Panc1 (cell line): Measurements from ENCODE around the gene APOB. TPM values are rescaled to one million over a fixed set of nuclear protein-coding genes. Genes with fewer than 3 reads are reported as not detected.

Experiments
- ATAC-seq: fragments of 200-7000 bp; cut with Tn5 transposase; 2 replicates; pipeline ENCODE4 v1.9.1; 2020; ENCODE audit warnings: mild to moderate bottlenecking, moderate library complexity
- BruUV-seq: library from RNA; stranded (reverse); fragments of 400-500 nt; replicated peaks from 2 replicates; lab custom pipeline; 2021; lab: Mats Ljungman, UMichigan
- CTCF ChIA-PET: fragments of 300-600 bp; sonication (Branson Sonifier 250); formaldehyde crosslinking; loops from one replicate; lab custom pipeline; 2022; ENCODE audit warnings: antibody characterized with exemption; lab: Charles Lee
- POLR2A ChIA-PET: fragments of 300-600 bp; sonication (Branson Sonifier 250); formaldehyde crosslinking; loops from one replicate; lab custom pipeline; 2022; ENCODE audit warnings: antibody characterized with exemption; lab: Charles Lee
- DNase-seq: peaks from one replicate; pipeline ENCODE4 v3.0.0-alpha.2; 2010; ENCODE audit warnings: low read depth, low spot score
- H3K27ac ChIP-seq: 2 replicates; pipeline ENCODE4 v1.5.1; 2011; ENCODE audit warnings: mild to moderate bottlenecking, low read length, inconsistent platforms
- H3K27me3 ChIP-seq: fragments of 200-500 bp; sonication (Bioruptor generic); 2 replicates; pipeline ENCODE4 v1.6.0; 2014; ENCODE audit warnings: low read length, inconsistent platforms; ENCODE audit not compliant: control insufficient read depth, insufficient read depth
- H3K36me3 ChIP-seq: fragments of 200-500 bp; sonication (Bioruptor generic); 2 replicates; pipeline ENCODE4 v1.5.1; 2014; ENCODE audit warnings: inconsistent platforms, mild to moderate bottlenecking, low read length, moderate library complexity; ENCODE audit not compliant: control insufficient read depth, insufficient read depth
- H3K4me1 ChIP-seq: 2 replicates; pipeline ENCODE4 v1.5.1; 2011; ENCODE audit warnings: inconsistent platforms, mild to moderate bottlenecking, low read length, moderate library complexity; ENCODE audit not compliant: control insufficient read depth, insufficient read depth
- H3K4me3 ChIP-seq, 2 experiments: 2 replicates each; pipeline ENCODE4 v1.5.1; 2011 to 2012; ENCODE audit warnings: low read depth in 2 of 2, low read length in 2 of 2, mild to moderate bottlenecking in 2 of 2, inconsistent platforms in 1 of 2, moderate library complexity in 1 of 2
- H3K9me3 ChIP-seq: fragments of 200-500 bp; sonication (Bioruptor generic); 2 replicates; pipeline ENCODE4 v1.5.1; 2014; ENCODE audit warnings: low read depth, mild to moderate bottlenecking, inconsistent platforms, low read length, moderate library complexity; ENCODE audit not compliant: control insufficient read depth, insufficient read depth
- CTCF ChIP-seq: fragments of 450-650 bp; IDR thresholded peaks from 2 replicates; pipeline ENCODE4 v1.5.1; 2017; ENCODE audit warnings: mild to moderate bottlenecking
- POLR2AphosphoS5 ChIP-seq: IDR thresholded peaks from 2 replicates; pipeline ENCODE4 v1.6.1; 2012; ENCODE audit warnings: mild to moderate bottlenecking, low read depth, low read length, moderate library complexity
- REST ChIP-seq, 2 experiments: IDR thresholded peaks; 2 replicates each; pipeline ENCODE4 v1.6.1; 2011 to 2012; ENCODE audit warnings: low read depth in 2 of 2, control low read depth in 1 of 2, low read length in 1 of 2, mild to moderate bottlenecking in 1 of 2, moderate library complexity in 1 of 2; ENCODE audit not compliant: insufficient read depth in 1 of 2
- SIN3A ChIP-seq: IDR thresholded peaks from 2 replicates; pipeline ENCODE4 v1.6.1; 2012; ENCODE audit warnings: low read depth, mild to moderate bottlenecking, low read length, moderate library complexity, borderline replicate concordance; ENCODE audit not compliant: insufficient read depth
- TCF7L2 ChIP-seq: IDR thresholded peaks from 2 replicates; pipeline ENCODE4 v1.6.1; 2011; ENCODE audit warnings: mild to moderate bottlenecking, low read depth, low read length, inconsistent platforms
- in situ Hi-C: cut with HindIII; loops from 2 replicates; pipeline ENCODE4 v1.10.0; 2016; ENCODE audit warnings: low sequenced_read_pairs, low pct_unique_long_range_greater_than_20kb
- intact Hi-C: fragments of 100-400 bp; cut with micrococcal nuclease; formaldehyde crosslinking; loops from one replicate; pipeline ENCODE4 v1.10.0; 2022; ENCODE audit not compliant: unreplicated experiment
- total RNA-seq: library from RNA; stranded (reverse); gene quantifications from one replicate; pipeline ENCODE4 v1.2.1, GENCODE V29; 2021; ENCODE audit not compliant: unreplicated experiment

APOB gene
- total RNA-seq, 1 experiment from 2014 or later, result 1.2 TPM

- no peak for ATAC-seq
- intact Hi-C loops, result no loop called here
- no peak for DNase-seq
- ChIA-PET POLR2A (no interaction called here), CTCF (interaction anchor here (1.2 kb wide), 1 partner anchor 12 kb away, joined by 3 read pairs; no protein-coding TSS in a partner anchor)
- H3K27ac ChIP-seq, result no peak overlapping the region
- H3K36me3 ChIP-seq, result no peaks in the 10 kb centered on the region
- in situ Hi-C loops, result no loop called here
- BruUV-seq, result no TSS peak
- peaks cover 2% of the 10 kb centered on the region; the same call in 1 of the 2 replicates for H3K4me1 ChIP-seq
- H3K4me3 ChIP-seq, result no peak overlapping the region
- H3K9me3 ChIP-seq, result no peaks in the 10 kb centered on the region
- peaks cover 4% of the 10 kb centered on the region for H3K27me3 ChIP-seq
- no peak for TF ChIP-seq POLR2AphosphoS5
- TF ChIP-seq CTCF, result no peak
- TF ChIP-seq SIN3A, result no peak
- no peak for TF ChIP-seq REST (IDR thresholded peaks at IDR 0.05; ENCODE audit: insufficient read depth in 1 of 2, low read depth in 2 of 2, low read length in 1 of 2)
- no peak for TF ChIP-seq TCF7L2
Measured at GRCh38 chr2:21004181-21004572, 39.7 kb downstream of the APOB start.

- Histone ChIP-seq H3K4me1 (peaks cover 2% of the 10 kb centered on the region; the same call in 1 of the 2 replicates), H3K27ac (no peak overlapping the region), H3K27me3 (peaks cover 4% of the 10 kb centered on the region), H3K36me3 (no peaks in the 10 kb centered on the region), H3K9me3 (no peaks in the 10 kb centered on the region), H3K4me3 (no peak overlapping the region)
- in situ Hi-C loops (no loop called here), intact Hi-C loops (no loop called here)
- ATAC-seq (no peak), DNase-seq (no peak)
- BruUV-seq, result no TSS peak
- POLR2A ChIA-PET, result no interaction called here
- CTCF ChIA-PET, result no interaction called here
- TF ChIP-seq SIN3A (no peak), POLR2AphosphoS5 (no peak), REST (IDR thresholded peaks at IDR 0.05; ENCODE audit: insufficient read depth in 1 of 2, low read depth in 2 of 2, low read length in 1 of 2) (no peak), TCF7L2 (no peak), CTCF (no peak)
Measured at GRCh38 chr2:21003572-21004180, 40.2 kb downstream of the APOB start.
